Mucosa of gallbladder (tissue), 1 donor: ENCODE data around the gene GUCA2A. TPM values are rescaled to one million over a fixed set of nuclear protein-coding genes. Genes with fewer than 3 reads are reported as not detected.
A peak's percentile ranks its signal among the peaks of the same experiment; 100 is the strongest.
"Not testable (repeated sequence)": the region's sequence is repeated elsewhere in the genome, so short reads cannot be mapped to it uniquely, and the experiment has no call there.

Experiments
- DNase-seq: peaks from one replicate; pipeline ENCODE4 v3.0.0-alpha.2; 2020; ENCODE audit warnings: low spot score
- total RNA-seq: library from RNA; stranded (reverse); gene quantifications from one replicate; pipeline ENCODE4 v1.2.1, GENCODE V29; 2021
- donor health status: DM: no; HTN: no; CAD: no.

GUCA2A gene, protein sequence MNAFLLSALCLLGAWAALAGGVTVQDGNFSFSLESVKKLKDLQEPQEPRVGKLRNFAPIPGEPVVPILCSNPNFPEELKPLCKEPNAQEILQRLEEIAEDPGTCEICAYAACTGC
- 1.1 TPM for total RNA-seq

DNA sequence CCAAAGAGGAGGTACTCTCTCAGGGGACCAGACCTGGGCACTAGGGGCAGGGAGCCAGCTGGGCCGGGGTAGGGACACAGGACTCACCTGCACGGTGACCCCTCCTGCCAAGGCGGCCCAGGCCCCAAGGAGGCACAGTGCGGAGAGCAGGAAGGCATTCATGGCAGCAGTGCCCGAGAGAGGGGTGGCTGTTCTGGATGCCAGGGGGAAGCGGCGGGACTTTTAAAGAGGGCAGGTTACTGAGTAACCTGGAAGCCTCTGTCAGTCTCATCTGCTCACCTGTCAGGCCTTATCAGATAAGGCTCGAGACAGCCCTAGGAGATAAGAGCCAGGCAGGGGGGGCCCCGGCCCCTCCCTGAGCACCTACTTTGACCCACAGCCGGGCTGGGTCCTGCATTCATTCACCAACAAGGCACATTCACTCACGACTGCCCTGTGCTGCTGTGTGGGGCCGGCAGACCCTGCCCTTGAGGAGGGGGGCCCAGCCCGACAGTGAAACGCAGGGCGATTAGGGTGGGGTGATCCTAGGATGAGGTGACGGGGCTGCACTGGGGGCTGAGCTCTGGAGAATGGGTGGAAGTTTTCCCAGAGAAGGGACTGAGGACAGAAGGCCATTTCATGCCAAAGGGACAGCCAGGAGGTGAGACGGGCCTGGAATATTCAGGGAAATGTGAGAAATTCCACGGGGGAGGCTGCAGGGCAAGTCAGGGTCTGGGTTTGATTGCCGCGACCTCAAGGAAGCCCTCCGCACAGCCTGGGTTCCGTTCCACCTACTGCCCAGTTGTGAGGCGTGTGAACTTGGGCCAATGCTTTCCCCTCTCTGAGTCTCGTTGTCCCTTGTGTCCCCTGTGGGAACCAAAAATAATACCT lies at the start of gene GUCA2A:
Gene GUCA2A, minus strand, starts transcription at position 195 of the 870 bp plus-strand sequence. Its CDS starts 33 bp downstream, at position 162.
- DNase-seq: no peak

DNA sequence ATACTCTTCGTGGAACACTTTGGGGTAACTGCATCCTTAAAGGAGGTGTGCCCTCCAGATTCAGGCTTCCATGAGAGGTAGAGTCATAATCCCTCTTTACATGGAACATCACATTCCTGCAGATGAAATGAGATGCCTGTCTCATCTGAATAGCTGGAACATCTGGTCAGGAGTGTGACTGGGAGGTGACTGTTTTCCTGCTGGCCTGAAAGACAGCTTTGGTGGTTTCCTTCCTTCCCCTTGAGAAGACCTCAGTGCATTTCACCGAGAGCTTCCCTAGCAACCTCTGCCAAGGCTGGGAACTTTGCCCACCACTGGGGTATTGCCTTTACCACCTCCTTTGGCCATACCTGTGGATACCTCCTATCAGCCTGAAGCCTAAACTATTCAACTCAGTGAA lies 46.7 kb upstream of the GUCA2A start:
- no peak for DNase-seq

DNA sequence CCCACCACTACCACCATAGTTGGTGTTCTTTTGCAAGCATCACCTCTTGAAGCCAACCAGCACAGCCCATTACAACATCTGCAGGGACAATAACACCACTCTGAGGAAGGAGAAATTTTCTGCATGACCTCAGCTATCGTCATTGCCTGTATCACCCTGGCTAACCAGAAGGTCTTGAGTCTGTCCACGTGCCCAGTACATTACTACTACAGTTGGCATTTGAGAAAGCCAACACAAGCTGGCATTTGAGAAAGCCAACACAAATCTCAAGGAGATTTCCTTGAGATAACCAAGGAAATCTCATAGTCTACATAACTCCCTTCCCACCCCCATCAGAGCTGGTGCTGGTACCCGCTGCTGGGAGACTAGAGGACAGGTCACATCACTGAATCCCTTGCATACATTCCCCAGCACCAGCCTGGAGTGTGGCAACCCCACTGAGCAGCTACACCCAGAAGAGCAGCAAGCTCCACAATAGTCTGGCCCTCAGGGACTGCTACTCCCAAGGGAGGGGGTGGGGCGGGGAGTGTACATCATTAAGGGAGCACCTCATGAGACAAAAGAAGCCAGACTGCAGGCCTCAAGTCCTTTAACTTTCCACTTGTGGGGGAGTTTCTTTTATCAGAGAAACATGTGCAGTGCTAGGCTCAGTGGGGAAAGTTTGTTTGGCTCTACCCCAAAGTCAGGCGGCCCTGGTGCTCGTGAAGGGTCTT lies 46.0 kb upstream of the GUCA2A start:
- no peak for DNase-seq

DNA sequence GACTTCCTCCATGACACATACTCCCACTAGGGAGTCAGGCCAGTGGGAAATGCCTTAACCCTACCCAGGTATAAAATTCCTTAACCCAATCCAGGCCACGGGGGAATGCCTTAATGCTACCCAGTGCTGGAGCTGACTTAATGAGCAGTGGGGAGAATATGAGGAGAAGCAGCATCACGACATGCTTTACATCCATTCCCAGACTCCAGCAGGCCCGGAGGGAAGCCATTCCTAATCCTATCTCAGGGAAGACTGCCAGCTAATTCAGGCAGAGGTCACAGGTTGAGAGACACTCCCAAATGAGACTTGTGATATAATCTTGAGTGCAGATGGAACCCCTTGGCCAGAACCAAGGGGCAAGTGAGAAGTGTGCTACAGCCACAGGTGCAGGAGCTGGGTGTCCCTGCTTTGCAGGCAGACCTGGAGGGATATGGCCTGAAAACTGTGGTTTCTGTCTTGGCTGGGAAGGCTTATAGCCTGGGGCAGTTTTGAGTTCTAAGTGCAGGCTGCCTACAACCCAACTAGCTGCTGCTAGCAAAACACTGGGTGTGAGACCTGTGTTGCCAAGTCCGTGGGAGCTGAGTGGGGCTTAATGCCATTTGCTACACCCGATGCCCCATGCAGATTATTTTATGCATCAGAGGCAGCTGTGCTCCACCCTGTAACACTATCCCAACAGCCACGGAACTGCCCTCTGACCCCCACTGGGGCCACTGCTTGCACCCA lies 45.1 kb upstream of the GUCA2A start:
- no peak for DNase-seq

DNA sequence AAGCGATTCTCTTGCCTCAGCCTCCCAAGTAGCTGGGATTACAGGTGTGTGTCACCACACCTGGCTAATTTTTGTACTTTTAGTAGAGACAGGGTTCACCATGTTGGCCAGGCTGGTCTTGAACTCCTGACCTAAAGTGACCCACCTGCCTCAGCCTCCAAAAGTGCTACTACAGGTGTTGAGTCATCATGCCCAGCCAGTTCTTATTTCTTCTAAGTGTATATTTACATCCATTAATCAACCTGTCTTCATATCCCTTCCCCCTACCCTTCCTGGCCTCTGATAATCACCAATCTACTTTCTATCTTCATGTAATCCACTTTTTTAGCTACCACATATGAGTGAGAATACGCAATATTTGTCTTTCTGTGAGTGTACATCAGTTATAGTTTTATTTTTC lies 42.4 kb upstream of the GUCA2A start:
- not testable (repeated sequence) for DNase-seq

DNA sequence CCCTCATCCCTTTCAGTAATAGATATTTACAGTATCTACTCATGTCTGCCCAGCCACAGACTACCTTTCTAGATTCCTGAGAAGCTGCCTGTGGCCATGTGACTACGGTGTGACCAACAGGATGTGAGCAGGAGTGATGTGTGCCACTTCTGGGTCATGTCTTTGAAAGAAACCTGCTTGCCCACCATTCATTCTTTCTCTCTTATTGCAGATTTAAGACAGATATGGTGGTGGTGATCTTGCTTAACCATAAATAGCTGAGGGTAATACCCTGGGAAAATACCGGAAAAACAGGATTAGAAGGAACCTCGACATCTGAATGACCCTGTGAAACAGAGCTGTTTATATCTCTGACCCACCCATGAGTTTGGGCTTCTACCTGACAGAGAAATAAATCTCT lies 41.6 kb upstream of the GUCA2A start:
- DNase-seq: no peak

DNA sequence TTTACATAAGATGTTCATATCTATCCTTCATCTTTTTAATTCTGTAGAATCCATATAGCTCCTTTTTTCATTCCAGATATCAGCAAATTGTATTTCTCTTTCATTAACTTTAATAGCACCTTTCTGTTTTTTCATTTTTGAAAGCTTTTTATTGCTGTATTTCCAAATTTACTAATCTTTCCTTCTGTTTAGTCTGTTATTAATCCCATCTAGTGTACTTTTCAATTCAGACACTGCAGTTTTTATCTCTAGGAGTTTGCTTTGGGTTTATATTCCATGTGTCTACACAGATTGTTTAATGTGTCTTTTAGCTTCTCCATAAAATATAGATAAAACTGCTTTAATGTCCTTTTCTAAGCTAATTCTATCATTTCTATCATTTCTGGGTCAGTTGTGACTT lies 37.4 kb upstream of the GUCA2A start:
- DNase-seq: no peak

DNA sequence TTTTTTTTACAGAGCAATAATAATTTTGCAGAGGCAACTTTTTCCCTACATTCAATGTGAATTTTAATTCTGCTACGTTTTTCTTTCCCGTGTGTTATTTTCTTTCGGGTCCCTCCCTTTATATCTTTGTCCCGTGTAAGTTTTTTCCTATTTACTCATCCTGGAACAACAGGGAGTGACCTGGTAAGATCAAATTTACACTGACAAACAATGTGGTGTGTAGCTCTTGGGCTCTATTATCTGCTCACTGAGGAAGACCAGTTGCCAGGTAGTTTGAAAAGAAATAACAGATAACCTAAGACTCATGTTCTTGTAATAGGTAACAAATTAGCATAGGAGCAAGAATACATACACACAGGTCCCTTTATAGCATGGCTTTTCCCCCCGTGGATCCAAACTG lies 33.7 kb upstream of the GUCA2A start:
- DNase-seq: no peak

DNA sequence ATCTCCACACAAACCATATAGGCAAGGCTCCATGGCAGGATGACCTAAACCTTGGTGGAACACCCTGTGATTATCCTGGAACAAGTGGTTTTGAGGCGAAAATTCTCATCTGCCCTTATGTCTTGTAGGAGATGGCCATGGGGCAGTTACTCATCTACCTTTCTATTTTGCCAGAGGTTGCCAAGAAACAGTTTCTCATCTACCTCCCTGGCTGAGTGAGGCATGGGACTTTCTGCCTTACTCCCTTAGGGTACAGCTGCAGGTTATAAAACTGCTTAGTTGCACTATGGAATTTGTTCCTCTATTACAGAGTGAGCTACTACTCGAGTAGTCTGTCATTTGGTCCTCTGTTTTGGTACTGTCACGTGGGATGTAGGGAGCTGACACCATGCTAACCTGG lies 31.3 kb upstream of the GUCA2A start:
- DNase-seq: no peak

DNA sequence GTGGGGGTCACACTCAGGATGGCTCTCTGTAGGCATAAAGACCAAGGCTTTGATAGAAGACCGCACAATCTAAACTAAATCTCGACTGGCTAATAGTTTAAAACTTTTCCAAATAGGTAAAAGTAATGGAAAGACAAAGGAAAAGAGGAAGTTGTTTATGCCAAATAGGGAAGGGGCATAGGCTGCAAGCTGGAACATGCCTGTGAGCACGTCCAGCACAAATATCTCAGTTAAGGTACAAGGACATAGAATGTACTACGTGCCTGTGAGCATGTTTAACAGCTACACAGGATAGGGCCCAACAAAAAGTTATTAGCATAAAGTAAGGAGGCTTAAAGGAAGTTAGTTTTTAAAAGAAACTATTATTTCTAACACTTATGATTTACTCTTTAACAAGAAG lies 27.6 kb upstream of the GUCA2A start:
- no peak for DNase-seq

DNA sequence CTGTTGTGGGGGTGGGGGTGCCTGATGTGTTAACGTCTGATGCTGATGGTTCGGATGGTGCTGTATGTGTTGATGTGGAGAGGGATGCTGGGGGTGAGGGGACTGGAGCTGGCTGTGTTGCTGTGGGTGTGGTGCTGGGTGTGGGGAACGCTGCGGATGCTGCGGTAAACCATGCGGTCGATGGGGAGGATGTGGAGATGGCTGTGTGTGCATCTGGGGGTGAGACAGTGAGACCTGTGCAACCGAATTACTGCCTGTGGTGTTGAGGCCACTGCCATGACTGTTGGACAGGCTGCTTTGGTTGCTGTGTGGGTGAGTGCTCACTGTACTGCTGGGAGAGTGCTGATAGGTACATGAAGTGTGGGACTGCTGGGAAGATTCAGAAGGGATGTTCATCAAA lies 26.8 kb upstream of the GUCA2A start:
- DNase-seq: no peak

DNA sequence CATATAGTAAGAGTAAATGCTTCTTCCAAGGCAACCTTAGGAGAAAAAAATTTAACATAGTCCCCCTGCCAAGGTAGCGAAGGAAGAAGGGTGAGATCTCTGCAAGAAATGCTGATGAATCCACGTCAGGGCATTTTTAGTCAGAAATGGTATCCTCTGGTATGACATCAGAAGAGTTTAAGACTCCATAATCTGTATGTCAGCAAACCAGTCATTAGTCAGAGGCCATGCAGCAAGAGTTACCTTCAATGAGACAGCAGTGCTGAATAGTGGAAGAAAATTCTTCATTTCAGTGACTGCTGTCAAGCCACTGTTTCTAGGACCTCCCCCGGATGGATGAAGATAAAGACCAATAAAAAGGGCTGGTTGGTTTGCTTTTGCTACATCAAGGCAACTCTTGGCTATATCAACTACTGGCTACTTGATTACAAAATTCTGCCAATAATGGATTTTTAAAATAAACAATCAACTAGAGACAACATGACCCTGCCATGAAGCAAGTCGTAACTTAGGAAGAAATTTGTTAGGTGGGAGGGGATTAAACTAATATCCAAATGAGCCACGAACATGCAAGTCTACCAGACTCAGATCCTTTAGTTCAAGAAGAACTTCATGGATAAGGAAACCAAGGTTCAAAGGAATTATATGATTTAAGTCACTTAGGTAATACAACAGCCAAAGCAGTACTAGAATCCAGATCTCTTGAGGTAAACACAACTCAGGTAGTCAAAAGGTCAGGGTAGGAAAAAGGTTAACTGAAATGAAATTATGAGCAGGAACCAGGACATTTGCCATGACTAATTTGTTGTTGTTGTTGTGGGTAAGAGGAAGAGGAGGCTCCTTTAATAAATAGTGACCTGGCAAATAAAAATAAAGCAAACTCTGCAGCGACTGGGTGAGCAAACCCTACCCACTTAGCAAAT lies 25.6 kb upstream of the GUCA2A start:
- no peak for DNase-seq

DNA sequence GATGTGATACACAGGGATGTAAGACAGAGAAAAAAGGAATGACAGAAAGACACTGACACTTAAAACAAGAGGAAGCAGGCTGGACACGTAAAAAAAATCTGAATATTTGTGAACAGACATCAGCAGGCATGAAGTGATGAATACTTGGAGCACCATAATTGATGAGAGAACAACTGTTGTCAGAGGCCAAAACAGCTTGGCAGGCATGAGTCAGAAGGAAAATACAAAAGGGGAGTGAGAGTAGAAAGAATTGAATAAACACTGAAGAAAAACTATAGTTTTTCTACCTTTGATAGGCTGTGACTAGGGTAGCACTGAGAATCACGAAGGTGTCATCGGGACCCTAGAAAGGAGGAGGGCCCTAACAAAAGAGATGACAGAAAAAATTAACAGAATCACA lies 21.6 kb upstream of the GUCA2A start:
- no peak for DNase-seq

DNA sequence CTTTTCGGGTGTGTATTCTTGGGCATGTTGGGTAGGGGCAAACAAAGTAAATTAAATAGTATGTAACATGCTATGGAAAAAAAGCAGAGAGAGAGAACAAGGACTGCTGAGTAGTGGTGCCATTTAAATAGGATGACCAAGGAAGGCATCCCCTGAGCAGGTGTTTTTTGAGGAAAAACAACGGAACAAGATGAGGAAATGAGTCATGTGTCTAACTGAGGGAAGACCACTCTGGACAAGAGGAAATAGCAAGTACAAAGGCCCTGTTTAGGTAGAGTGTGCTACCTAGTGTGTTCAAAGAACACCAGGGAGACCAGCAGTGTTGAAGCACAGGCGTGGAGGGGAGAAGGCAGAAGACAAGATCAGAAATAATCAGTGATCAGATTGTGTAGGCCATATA lies 20.1 kb upstream of the GUCA2A start:
- DNase-seq: no peak

DNA sequence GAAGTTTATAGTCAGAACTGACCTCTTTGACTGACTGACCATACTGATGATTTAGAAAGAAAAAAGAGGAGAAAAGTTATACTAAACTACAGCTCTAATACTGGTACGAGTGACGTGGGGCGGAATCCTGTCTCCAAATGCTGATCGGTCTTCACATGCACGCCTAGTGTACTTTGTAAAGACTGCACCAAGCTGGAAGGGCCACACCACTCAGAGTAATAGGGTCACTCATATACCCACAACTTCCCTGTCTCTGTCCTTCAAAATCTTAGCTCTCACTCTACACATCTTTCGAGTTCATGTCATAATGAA lies 19.4 kb upstream of the GUCA2A start:
- DNase-seq: no peak

DNA sequence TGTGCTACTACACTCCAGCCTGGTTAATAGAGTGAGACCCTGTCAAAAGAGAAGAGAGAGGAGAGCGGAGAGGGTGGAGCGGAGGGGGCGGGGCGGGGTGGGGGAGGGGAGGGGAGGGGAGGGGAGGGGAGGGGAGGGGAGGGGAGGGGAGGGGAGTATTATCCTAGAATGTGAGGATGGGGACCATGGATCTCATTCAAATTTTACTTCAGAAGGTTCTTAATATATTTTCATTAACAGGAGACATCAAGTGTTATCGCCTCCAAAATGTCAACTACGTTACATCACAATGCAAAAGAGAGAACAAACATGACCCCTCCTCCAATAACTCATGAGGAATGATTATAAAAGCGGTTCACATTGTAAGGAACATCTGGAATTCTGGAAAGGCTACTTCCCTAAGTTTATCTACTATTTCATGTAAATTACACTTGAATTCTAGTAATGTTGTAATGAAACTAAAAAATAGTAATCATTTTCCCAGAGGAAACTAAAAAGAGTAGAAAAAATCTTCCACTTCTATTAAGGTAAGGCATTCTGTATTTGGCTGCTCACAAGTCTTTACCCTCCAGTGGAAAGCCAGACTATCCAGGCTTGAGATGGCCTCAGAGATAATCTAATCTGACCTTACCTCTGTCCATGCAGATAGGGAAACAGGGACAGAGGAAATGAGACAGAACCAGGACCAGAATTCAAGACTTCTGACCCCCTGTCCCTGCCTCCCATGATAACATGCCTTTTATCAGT lies 18.8 kb upstream of the GUCA2A start:
- no peak for DNase-seq

DNA sequence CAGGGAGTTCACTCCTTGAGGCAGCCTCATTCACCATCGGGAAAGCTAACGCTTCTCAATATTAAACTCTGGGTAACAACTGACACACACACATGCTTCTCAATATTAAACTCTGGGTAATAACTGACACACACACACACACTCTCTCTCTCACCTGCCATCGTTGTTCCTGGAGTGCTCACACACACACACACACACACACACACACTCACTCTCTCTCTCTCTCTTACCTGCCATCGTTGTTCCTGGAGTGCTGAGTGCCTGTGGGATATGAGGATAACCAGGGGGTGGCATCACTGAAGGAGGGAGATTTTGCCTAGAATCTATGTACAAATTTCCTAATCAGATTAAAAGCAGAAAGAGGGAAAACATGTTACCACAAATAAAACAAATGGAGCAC lies 17.1 kb upstream of the GUCA2A start:
- no peak for DNase-seq

DNA sequence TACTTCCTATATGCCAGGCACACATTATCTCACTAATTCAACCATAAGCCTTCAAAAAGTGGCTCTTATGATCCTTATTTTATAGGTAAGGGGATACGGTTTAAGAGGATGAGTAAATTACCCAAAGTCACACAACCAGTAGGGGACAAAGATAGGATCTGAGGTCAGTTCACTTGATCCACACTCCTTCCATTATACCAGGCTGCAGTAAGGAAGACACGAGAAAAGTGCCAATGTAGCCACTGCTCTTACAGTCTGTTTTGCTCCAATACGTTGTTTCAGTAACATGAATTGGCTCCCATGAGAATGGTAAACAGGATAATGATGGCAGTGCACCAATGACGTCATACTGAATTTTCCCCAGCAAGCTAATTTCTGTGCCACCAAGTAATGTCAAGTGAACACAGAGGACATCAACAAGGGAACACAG lies 15.4 kb upstream of the GUCA2A start:
- DNase-seq: no peak

DNA sequence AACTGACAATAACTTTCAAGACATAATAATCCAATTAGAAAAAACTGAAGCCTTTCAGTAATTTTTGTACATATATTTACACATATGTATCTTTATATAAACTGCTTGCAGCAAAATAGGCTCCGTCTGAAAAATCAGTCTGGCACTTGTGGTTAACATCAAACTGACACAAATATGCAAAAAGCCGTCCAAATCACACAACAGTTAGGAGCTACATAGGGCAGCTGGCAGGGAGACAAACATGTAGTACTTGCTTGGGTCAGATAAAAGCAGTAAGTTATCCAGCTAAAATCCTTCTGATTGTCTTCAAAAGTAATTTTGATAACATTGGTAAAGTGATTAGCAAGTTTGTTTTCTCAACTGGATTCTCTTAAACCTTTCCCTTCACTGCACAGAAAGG lies 14.7 kb upstream of the GUCA2A start:
- no peak for DNase-seq

DNA sequence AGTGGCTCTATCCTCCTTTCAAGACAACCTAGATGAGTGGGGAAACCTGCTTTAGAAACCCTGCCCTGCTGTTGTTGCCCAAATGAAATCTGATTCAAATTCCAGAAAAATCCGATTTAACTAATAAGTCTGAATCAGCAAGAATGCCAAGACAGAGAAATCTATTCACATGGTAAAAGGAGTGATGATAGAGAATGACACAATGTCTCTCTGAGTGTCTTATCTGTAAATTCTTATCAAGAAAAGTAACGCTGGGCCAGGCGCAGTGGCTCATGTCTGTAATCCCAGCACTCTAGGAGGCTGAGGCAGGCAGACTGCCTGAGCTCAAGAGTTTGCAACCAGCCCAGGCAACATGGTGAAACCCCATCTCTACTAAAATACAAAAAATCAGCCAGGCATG lies 13.7 kb upstream of the GUCA2A start:
- no peak for DNase-seq

DNA sequence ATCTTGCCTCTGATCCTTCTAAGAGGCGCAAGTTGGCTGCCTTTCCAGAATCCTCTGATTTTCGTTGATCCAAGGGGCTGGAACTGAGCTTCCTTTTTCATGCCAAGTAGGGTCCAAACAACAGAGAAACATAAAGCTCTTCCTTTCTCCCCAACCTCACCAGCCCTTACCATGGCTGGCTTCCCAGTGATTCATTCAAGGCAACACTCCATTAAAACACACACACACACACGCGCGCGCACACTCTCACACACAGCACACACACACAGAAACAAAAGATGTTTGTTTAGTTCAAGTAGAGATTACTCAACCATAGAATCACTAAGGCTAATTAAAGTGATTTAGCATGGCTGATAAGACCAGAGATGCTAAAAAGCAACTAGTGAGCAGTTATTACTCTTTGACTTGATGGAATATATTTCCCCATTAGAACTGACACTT lies 13.0 kb upstream of the GUCA2A start:
- DNase-seq: peak; percentile 48
